ENCODE measurements around the gene WBP1.
"Not testable (repeated sequence)": the region's sequence is repeated elsewhere in the genome, so short reads cannot be mapped to it uniquely, and the experiment has no call there.

Gene WBP1

DNA sequence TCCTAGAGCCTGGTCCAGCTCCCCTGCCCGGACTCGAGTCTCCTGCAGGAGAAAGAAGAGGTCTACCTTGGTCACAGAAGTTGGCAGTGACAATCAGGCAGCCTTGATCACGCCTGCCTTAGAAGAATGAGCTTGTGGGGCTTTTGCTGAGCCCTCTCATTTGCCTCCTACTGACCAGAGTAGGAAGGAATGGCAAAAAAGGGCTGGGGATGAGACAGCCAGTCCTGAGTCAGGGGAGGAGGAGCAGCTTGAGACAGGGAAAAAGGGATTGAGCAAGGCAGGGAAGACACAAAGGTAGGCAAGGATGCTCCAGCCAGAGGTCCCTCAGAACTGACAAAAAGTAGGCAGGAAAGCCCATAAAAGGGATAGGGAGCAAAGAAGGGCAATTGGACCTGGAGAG, 30.7 kb upstream of the WBP1 start:
- DNase-seq (ENCODE audit: low read depth in 2 of 2) = no peak

DNA sequence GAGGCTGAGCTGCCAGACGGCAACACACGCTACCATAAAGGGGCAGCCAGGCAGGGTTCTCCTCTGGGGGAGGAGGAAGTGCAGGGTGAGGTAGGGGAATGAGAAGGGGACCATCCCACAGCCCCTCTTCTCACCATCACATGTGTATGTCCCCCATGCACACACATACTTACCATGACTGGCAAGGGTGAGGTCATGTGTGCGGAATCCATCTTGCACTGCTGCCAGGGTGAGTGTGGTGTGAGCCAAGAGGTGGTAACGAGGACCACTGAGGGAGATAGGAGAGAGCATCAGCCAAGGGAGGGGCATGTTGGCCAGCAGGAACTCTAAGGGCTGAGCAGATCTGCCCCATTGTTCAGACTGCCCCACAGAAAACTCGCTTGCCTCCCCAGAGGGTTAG, 29.6 kb upstream of the WBP1 start:
- no peak for DNase-seq (ENCODE audit: low read depth in 2 of 2)

DNA sequence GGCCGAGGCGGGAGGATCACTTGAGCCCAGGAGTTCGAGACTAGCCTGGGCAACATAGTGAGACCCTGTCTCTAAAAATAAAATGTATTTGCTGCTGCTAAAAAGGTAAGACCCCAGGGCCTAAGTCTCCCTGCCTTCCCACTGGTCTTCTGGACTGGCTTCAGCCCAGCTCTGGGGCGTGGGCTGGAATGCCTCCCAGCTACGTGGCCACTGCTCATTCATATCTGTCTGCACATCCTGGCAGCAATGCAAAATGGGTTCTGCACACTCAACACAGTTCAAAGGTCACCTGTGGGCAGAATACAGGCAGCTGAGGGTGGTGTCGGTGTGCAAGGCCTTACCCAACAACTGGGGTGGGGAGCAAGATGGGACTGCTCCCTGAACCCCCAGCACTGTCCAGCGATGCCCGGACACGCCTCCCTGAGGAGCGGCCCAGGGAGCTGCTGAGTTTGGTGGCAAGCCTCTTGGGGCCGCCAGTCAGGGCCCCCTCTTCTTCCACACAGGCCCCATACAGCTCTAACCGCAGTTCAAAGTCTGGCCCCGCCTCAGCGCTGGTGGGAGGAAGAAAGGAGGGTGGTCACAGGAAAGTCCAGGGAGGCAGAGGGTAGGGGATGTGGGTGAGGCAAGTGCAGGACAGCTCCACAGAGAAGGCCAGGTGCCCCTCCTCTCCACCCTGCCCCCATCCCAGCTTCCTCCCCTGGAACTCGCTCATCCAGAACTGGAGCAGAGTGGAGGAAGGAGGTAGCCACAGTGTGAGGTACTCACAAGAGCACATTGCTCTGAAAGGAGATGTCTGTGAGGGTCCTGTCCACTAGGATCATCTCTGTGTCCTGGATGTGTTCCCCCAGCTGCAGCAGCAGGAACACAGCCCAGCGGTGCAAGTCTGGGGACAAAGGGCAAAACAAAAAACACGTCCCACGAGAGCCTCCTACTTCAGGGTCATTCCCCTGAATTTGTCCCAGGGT, 28.5 kb upstream of the WBP1 start:
- DNase-seq (ENCODE audit: low read depth in 2 of 2) = no peak

DNA sequence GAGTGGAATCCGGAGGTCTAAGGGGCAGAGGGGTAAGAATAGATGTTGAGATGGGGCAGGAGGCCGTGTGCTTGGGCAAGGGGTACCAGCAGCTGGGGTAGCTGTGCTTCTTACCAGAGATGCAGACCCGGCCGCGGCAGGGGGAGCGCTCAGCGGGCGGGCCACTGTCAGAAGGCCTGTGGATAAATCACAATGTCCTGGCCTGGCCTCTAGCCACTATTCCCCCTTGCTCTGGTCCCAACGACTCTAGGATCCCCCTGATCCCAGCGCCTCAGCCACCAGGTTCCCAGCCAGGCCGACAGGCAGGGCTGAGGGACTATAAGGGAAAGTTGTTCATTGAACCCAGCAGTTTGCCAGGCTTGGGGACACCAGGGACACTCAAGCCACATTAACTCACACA, 27.7 kb upstream of the WBP1 start:
- no peak for DNase-seq (ENCODE audit: low read depth in 2 of 2)

DNA sequence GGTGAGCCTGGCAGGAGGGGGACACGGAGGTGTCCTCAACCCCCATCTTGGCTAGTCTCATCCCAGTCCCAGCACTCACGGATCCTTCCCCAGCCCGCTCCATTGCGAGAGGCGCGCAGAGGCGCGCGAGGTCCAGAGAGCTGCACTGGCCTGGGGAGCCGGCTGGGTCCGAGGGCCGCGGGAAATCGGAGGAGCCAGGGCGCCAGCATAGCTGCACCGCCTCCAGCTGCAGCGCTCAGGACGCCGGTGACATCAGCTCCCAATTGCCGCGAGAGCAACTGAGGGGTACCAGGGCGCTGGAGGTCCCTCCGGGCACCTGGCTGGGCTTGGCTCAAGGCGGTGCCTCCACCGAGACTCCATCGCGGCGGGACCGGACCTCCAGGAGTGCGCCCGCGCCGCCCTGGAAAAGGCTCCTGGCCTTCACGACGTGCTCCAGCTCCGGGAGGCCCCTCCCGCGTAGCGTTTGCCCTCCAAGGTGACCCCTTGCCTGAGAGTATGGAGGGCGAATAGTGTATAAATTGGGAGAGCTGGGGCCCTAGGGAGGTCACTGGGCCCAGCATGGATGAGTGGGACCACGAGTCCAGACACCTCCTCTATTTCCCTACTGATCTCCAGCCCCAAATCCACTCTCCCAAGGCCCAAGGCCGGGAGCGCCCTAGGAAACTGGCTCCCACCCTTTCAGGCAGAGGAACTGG, 22.0 kb upstream of the WBP1 start:
- no peak for DNase-seq (ENCODE audit: low read depth in 2 of 2)

DNA sequence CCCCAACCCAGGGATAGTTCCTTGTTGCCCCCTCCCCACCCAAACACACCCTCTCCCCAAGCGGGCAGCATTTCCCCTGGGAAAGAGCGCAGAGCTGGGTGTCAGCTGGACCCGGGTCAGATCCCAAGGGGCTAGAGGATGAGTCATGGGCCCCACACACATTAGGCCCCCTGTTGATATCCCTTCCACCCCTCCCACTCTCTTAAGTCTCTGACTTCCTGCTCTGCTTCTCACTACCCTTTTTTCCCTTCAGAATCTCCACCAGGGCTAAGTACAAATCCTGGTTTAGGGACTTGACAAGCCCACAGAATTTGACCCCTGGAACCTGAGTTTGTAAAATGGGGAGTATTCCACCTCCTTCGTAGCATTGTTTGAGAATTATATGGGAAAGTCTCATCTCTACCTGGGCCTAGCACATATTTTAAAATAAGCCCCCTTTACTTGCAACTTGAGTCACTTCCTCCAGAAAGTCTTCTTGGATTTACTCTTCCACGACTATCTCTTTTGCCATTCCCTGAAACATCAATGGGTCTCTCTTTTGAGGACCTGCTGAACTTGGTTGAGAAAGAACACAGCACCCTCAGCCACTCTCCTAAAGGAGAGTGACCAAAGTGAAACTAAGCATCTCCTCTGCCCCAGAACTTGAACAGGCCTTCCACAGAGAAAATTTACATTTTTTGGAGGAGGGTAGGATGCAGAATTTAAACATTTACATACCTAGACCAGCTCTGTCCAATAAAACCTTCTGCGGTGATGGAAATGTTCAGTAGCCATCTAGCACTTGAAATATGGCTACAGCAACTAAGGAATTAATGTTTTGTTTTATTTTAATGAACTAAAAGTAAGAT, 21.2 kb upstream of the WBP1 start:
- DNase-seq (ENCODE audit: low read depth in 2 of 2) = no peak

DNA sequence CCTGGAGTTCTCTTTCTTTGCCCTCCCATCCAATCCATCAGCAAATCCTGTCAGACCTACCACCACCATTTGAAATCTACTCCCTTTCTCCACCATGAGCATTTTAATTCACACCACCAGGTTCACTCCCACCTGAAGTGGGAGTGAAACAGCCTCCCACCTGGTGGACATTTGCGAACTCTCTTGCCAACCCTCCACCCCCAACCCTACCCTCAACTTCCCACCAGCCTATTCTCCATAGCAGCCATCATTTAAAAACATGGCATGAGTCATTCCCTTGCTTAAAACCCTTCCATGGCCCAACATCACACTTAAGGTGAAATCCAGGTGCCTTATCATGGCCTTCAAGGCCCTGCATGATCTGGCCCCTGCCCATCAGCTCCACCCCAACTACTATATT, 20.0 kb upstream of the WBP1 start:
- DNase-seq (ENCODE audit: low read depth in 2 of 2) = no peak

DNA sequence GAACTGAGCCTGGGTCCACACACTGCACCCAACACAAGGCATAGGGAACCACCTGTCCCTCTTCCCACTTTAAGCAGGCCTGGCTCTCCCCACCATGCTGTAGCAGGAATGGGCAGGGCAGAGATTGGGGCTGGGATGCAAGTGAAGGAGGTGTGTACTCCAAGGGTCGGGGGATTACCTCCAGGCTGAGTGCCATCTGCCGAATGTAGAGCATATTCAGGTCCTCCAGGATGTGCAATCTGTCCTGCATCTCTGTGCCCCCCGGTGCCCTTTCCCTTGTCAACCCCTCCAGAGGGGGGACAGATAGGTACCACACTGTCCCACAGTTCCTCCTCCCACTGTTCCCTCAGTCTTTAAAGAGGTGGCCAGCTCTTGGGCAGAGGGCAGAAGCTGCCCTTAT, 18.9 kb upstream of the WBP1 start:
- no peak for DNase-seq (ENCODE audit: low read depth in 2 of 2)

DNA sequence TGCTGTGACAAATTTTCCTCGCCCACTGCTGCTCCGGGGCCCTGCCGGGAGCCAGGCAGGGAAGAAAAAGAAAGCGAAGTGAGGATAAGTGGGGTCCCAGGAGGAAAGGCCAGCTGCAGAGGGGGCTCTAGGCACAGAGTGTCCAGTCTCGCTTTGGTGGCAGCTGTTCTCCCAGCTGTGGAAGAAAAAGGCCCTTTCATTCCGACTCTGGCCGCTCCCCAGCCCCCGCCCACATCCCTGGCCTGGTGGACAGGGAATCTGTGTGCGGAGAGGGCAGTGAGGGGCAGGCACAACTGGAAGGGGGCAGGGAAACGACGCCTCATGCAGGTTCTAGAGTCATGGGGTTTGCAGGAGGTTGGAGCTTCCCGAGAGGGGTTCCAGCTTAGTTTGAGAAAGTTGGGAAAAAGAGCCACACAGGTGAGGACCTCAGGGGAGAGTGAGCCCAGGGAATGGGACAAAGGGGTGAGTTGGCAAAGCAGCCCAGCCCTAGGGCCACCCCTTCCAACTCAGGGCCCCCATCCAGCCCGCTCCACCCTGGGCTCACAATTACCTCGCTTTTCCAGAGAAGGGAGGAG, 18.3 kb upstream of the WBP1 start:
- DNase-seq (ENCODE audit: low read depth in 2 of 2) = no peak

DNA sequence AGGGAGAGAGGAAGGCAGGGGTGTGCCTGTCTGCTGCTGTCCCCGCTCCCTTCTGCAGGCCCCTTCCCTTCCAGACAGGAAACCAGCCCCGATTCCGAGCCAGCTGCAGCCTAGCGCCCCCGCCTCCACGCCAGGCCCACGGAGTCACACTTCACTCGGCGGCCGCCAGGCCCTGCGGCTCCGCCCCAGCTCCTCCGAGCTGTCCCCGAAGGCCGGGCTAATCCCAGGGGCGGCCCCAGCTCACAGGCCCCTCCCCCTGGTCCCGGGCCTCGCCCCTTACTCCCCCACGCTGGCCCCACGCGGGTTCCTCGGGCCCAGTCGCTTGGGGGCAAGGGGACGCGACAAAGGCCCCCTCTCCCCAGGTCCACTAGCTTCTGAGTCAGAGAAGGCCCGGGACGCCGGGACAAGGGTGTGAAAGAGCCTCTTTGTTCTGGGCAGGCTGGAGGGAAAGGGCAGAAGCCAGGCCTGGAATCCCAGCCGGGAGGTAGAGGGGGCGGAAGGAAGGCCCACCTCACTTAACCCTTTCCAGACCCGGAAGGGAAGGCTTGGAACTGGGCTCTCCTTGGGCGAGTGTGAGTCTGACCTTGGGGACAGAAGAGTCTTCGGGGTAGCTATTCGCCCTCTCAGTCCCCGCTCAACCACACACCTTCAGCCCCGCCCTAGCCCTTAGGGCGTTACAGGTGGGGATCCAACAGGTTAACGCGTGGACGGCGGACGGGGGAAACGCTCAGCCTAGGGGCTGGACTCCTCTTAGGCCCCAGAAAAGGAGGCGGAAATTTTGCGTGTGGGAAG, 17.7 kb upstream of the WBP1 start:
- DNase-seq (ENCODE audit: low read depth in 2 of 2) = peak; percentile 19 to 43

DNA sequence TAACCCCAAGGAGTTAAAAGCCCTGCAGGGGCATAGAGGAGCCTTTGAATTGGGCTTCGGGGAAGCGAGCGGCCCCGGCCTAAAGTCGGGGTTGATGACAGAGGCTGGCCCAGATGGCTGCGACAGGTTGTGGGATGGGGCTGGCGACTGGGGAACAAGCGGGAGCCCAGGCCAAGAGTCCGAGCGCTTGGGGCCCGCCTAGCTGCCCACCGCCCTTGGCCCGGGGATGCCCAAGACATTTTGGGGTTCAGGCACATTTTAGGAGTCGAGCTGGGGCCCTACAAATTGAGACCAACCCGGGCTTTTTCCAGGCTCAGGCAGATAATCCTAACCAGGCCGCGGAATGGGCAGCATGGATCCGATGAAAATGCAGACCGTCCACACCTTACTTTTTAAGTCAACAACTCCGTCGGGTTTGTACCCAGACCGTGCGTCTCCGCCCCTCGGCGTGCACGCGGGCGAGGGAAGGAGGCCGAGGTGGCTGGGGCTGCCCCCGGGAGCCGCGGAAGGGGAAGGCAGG, 17.0 kb upstream of the WBP1 start:
- DNase-seq (ENCODE audit: low read depth in 2 of 2) = no peak

DNA sequence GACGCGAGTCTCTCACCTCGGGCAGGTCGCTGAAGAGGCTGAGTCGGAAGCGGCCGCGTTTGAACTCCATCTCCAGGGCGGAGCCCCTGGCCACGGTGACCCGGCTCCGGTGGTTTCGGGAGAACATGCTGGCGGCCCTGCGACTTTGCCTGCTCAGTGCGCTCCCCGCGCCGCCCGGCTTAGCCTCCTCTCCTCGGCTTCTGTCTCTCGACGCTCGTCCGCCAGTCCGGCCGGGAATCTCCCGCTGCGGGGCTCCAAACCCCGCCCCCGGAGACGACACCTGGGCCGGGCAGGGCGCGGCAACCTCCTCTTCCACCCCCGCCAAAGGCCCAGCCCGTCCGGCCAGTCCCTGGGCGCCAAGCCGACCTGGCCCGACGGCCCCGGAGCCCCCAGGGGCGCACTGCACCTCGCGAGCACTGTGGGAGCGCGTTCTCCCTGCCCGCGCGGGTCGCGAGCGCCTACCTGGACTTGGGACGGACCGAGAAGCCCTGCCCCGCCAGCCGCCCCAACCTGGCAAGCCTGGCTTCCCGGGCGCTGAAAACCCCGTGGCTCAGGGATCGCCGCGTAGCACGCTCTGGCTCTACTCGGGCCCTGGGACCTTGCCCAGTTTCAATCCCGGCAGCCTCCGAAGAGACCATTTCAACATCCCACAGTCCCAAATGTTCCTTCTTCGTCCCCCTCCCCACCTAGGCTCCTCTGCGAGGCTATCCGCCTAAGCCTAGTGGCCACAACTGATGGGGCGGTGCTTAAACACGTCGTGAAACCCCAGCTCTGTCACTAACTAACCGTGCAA, 16.4 kb upstream of the WBP1 start, which contains the start of gene RTKN:
Gene RTKN, minus strand, starts transcription at position 248 of the 793 bp plus-strand sequence. Its CDS starts 121 bp downstream, at position 127.
- DNase-seq (ENCODE audit: low read depth in 2 of 2) = no peak

DNA sequence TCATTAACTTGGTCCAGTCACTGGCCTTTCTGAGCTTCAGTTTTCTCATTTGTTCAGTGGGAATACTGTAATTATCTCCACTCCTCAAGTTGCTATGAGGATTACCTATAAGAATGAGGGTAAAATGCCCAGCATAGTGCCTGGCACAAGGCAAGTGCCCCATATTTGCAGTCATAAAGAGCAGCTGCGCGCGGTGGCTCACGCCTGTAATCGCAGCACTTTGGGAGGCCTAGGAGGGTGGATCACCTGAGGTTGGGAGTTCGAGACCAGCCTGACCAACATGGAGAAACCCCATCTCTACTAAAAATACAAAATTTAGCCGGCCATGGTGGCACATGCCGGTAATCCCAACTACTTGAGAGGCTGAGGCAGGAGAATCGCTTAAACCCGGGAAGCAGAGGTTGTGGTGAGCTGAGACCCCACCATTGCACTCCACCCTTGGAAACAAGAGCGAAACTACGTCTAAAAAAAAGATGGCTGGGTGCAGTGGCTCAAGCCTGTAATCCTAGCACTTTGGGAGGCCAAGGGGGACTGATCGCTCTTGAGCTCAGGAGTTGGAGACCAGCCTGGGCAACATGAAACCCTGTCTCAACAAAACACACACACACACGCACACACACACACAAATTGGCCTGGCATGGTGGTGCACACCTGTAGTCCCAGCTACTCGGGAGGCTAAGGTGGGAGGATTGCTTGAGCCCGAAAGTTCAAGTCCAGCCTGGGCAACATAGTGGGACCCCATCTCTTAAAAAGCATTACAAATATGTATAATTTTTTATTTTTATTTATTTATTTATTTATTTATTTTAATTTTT, 15.5 kb upstream of the WBP1 start:
- DNase-seq (ENCODE audit: low read depth in 2 of 2) = not testable (repeated sequence)

DNA sequence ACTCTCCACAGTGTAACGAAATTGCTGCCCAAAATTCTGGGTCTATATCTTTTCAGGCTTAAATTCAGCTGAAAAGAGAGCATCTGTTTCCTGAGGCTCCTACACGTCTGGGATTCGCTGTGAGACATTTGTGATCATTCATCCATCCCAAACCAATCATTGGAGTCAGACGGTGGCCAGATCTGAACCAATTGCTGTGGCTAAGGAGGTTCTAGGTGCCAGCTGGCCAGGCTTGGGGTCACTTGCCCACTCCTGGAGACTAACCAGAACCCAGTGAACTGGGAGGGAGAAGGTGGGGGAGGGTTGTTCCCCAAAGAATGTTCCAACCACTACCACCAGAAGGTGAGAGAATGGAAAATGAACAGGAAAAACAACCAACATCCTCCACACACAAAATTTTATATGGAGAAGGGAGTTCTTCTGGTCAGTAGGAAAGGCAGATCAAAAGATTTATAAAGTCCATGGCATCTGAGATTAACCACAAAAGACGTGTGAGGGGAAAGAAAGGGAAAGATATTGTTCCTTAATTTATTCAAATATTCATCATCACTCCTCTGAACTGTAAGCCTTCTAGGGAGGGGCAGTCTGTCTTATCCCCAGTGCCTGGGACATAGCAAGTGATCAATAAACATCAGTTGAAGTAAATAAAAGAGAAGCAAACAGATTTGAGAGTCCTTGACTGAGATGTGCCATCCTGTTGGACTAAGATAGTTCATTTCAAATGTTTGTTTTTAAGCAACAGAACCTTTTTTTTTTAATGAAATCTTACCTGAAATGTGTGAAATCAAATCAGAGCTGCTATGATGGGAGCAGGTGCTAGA, 13.5 kb upstream of the WBP1 start:
- DNase-seq (ENCODE audit: low read depth in 2 of 2) = no peak

DNA sequence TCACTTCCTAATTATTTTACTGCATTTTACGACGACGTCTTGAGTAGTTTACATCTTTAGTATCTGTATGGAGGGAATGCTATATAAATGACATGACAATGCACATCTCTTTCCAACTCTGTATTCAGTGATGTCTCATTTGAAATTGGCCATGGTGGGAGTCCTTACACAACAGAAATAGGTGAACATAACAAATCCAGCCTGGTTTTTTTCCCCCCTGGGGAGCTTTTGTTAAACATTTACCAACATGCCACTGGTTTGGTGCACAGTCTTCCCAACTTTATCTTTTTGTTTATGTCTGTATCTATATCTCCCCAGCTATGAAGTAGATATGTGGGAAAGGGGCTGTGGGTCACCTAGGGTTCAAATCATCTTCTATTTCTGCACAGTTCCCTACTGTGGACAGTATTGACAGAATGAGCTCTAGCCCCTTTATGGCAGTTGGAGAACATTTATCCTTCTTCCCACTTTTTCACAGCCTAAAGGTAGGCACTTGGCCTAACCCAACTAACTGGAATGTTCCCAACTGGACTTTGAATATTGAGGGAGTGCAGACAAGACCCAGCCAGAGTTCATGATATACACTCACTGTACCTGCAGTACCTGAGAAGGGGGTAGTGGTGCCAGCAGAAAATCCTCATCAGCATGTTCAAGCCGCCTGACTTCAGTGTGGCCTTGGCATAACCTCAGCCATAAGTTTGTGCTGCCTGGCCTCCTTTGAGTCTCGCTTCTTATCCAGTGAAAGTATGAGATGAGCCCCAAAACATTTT, 10.8 kb upstream of the WBP1 start:
- DNase-seq (ENCODE audit: low read depth in 2 of 2) = no peak

DNA sequence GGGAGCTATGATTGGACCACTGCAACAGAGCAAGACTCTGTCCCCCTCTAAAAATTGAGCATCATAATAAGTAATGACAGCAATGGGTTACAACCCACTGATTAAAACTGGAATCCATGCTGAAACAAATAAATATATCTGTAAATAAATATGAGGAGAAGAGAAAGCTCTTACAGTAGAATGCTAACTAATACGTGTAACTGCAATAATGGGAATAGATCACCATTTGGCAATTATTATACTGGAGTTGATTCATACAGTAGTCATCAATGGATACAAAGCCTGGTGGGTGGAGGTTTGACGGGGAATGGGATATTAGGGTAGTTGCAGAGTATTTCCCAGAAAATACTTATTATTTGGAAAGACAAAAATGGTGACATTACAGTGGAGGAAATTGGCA, 9.5 kb upstream of the WBP1 start:
- DNase-seq (ENCODE audit: low read depth in 2 of 2) = no peak

DNA sequence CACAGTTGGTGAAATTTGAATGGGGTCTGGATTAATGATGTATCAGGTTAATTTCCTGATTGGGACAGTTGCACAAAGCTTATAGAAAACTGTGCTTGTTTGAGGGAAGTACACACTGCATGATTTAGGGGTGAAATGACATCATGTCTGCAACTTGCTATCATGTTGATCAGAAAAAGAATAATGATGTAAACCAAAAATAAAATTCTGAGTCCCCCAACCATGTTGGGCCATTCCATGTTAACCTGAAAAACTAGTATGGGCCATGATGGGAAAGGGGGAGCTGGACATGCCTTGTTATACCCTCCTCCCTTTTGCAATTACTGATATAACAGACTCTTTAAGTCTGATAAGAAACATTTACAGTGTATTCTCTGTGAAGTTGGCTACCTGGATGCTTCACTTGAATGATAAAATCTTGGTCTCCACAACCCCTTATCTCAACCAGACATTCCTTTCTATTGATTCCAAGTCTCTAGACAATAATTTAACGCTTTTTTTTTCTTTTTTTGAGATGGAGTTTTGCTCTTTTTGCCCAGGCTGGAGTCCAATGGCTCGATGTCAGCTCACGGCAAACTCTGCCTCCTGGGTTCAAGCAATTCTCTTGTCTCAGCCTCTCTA, 7.6 kb upstream of the WBP1 start:
- DNase-seq (ENCODE audit: low read depth in 2 of 2) = no peak

All from stimulated activated CD8-positive, alpha-beta memory T cell treated with anti-CD3 and anti-CD28 coated beads, Interleukin-7, amount 100 ng/mL, for 4 hours (primary cell).